GM12878 (cell line): ENCODE data around the gene SALL1. TPM values are rescaled to one million over a fixed set of nuclear protein-coding genes. Genes with fewer than 3 reads are reported as not detected.

Experiments used
- ATAC-seq: fragments of 200-7000 bp; cut with Tn5 transposase; 3 replicates; pipeline ENCODE4 v1.9.1; 2020; ENCODE audit warnings: mild to moderate bottlenecking, moderate library complexity
- BruUV-seq: library from RNA; stranded (reverse); fragments of 400-500 nt; replicated peaks from 2 replicates; lab custom pipeline; 2021; lab: Mats Ljungman, UMichigan
- CTCF ChIA-PET: fragments of 300-600 bp; sonication (Branson Sonifier 250); formaldehyde crosslinking; extraction: SDS; loops from one replicate; lab custom pipeline; 2021; ENCODE audit warnings: inconsistent platforms; lab: Yijun Ruan, JAX
- POLR2A ChIA-PET: fragments of 350-600 bp; formaldehyde crosslinking; extraction: SDS; loops from one replicate; lab custom pipeline; 2021; ENCODE audit warnings: inconsistent platforms; lab: Charles Lee
- RAD21 ChIA-PET: fragments of 300-600 bp; sonication (Branson Sonifier 250); formaldehyde crosslinking; loops from one replicate; lab custom pipeline; 2023; ENCODE audit warnings: antibody characterized with exemption; ENCODE audit not compliant: unreplicated experiment; lab: Charles Lee
- SMC1A ChIA-PET: fragments of 300-600 bp; sonication (Branson Sonifier 250); formaldehyde crosslinking; loops from one replicate; lab custom pipeline; 2023; ENCODE audit not compliant: unreplicated experiment, uncharacterized antibody; lab: Charles Lee
- DNase-seq: peaks from one replicate; pipeline ENCODE4 v3.0.0-alpha.2; 2011; ENCODE audit warnings: low read depth, low spot score
- FAIRE-seq: peaks from 3 replicates; lab custom pipeline; 2011; peaks lifted over from hg19 to GRCh38; lab: Jason Lieb, UNC
- H2AFZ ChIP-seq: 2 replicates; pipeline ENCODE4 v1.6.0; 2011; ENCODE audit warnings: low read depth, low read length, control low read depth; ENCODE audit not compliant: control insufficient read depth
- H3K27ac ChIP-seq: 2 replicates; pipeline ENCODE4 v1.5.1; 2011; ENCODE audit warnings: control low read depth; ENCODE audit not compliant: control insufficient read depth, insufficient read depth
- H3K27me3 ChIP-seq, 2 experiments: replicated peaks in 1 of 2; 2 replicates each; pipeline versions ENCODE4 v1.6.0 to v1.6.1; 2011; ENCODE audit warnings: low read length in 1 of 2; ENCODE audit not compliant: control insufficient read depth in 2 of 2, insufficient read depth in 2 of 2
- H3K36me3 ChIP-seq, 2 experiments: 2 replicates each; pipeline ENCODE4 v1.5.1; 2011; ENCODE audit warnings: low read length in 1 of 2; ENCODE audit not compliant: control insufficient read depth in 2 of 2, insufficient read depth in 2 of 2
- H3K4me1 ChIP-seq: 2 replicates; pipeline ENCODE4 v1.6.1; 2011; ENCODE audit warnings: mild to moderate bottlenecking, low read length, moderate library complexity, mixed read lengths; ENCODE audit not compliant: control insufficient read depth, insufficient read depth
- H3K4me2 ChIP-seq: 2 replicates; pipeline ENCODE4 v1.6.0; 2011; ENCODE audit warnings: control low read depth; ENCODE audit not compliant: control insufficient read depth, insufficient read depth
- H3K4me3 ChIP-seq: fragments of 200-600 bp; sonication (generic); 2 replicates; pipeline ENCODE4 v1.5.1; 2016
- H3K79me2 ChIP-seq: 2 replicates; pipeline ENCODE4 v1.6.0; 2011; ENCODE audit warnings: low read length; ENCODE audit not compliant: control insufficient read depth, insufficient read depth
- H3K9ac ChIP-seq: 2 replicates; pipeline ENCODE4 v1.8.0; 2011; ENCODE audit warnings: low read length, control low read depth, mixed read lengths; ENCODE audit not compliant: control insufficient read depth, insufficient read depth
- H3K9me3 ChIP-seq: replicated peaks from 3 replicates; pipeline ENCODE4 v1.5.1; 2011; ENCODE audit warnings: mild to moderate bottlenecking, low read length; ENCODE audit not compliant: control insufficient read depth, insufficient read depth
- H4K20me1 ChIP-seq: 2 replicates; pipeline ENCODE4 v1.6.0; 2011; ENCODE audit not compliant: control insufficient read depth, insufficient read depth
- HDAC6 ChIP-seq: fragments of 200-600 bp; sonication (generic); IDR thresholded peaks from one replicate; pipeline ENCODE4 v1.8.0; 2017; ENCODE audit warnings: antibody characterized with exemption; ENCODE audit not compliant: unreplicated experiment
- WGBS: methylation state at CpG from one replicate; pipeline ENCODE4 v1.1.6; 2016; ENCODE audit warnings: low lambda C conversion rate; ENCODE audit not compliant: insufficient replicate concordance, insufficient coverage; ENCODE audit errors: missing lambda C conversion rate; 5-methylcytosine and 5-hydroxymethylcytosine counted together
- in situ Hi-C: fragments of 300-500 bp; cut with MboI; formaldehyde crosslinking; loops from 9 replicates; pipeline ENCODE4 v1.14.3; 2018; ENCODE audit warnings: mixed read lengths
- intact Hi-C: fragments of 100-400 bp; cut with micrococcal nuclease; formaldehyde crosslinking; loops from one replicate; pipeline ENCODE4 v1.14.2; 2022; ENCODE audit not compliant: unreplicated experiment
- polyA plus RNA-seq, 11 experiments: library from polyadenylated mRNA; depleted of rRNA in 4 of 11; unstranded in 6 of 11; stranded (reverse) in 5 of 11; fragments of >200 nt; fragmentation: Nextera tagmentation in 4 of 11; fragmentation: Illumina TruSeq in 1 of 11; extraction: Ambion mirVana in 4 of 11; extraction: Trizol in 1 of 11; gene quantifications; 1 replicate in 1 of 11; 2 replicates in 10 of 11; pipeline versions ENCODE4 v1.2.1 to v1.2.3, GENCODE V29; 2011 to 2016; ENCODE audit warnings: inconsistent platforms in 2 of 11, missing spikeins in 2 of 11, low read depth in 1 of 11
- total RNA-seq, 4 experiments: library from RNA; depleted of rRNA in 3 of 4; stranded (reverse); fragments of >200 nt in 3 of 4; fragmentation: Illumina TruSeq in 1 of 4; extraction: Trizol in 1 of 4; gene quantifications; 2 replicates each; pipeline versions ENCODE4 v1.2.1 to v1.2.3, GENCODE V29; 2013 to 2021
- TF ChIP-seq, protein P1 (sequence below): fragments of 150-350 bp; IDR thresholded peaks from 2 replicates; pipeline ENCODE4 v1.6.1; 2016; ENCODE audit warnings: low read depth, low read length

Gene SALL1
- total and polyA plus RNA-seq, 10 of the 15 experiments (the other 5 are each of a cell fraction or from before 2014, with no cell fraction given), result 0.01 to 0.08 (median 0.03) TPM; not detected in 6

DNA sequence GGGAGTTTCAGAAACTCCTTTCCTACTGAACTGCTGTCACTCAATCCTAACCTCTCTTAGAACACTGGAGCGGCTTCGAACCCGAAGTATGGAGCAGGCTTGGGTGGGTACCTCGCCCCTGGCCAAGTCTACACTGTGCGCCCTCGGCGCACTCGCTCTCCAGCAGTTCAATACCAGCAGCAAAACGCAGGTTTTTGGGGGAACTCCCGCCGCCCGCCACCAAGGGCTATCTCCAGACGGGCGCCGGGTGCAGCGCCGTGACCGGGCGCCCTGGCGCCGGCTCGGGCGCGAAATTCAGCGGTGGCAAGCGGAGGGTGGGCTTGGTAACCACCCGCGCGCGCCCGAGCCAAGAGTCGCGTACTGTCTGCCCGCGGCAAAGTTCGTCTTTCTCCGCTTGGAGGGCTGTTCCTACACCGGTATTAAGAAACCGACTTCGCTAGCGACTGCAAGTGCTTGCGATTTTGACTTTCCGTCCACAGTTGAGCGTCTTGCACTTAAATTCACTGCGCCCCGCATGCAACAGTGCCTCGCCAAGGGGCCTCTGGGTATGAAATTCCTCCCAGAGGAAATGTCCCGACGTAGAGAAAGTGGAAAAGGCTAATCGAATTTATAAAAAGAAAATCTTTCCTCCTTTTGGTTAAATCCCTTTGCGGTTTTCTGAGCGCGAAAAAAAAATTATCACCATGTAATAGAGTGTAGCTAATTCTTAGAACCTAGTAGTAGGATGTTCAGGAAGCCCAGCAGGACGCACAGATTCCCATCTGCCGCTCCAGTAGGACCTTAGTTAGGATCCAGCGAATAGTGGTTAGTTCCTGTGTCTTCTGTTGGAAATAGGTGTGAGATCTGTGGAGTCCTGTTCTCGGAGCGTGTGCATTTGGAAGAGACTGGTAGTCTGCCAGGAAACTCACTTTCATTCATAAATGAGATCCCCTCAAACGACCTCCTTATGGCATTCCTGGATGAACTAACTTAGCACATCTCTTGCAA, 5.0 kb upstream of the SALL1 start:
- Histone ChIP-seq H3K4me3 (no peak overlapping the region), H3K9ac (no peak overlapping the region), H4K20me1 (no peaks in the 10 kb centered on the region), H3K4me1 (no peaks in the 10 kb centered on the region), H3K27me3 (peaks cover 3 to 6% of the 10 kb centered on the region in 2 experiments; a peak in 2 of 4 replicates), H2AFZ (no peak overlapping the region), H3K4me2 (no peak overlapping the region), H3K27ac (no peak overlapping the region), H3K79me2 (no peaks in the 10 kb centered on the region), H3K36me3 (no peaks in the 10 kb centered on the region), H3K9me3 (peaks cover 2% of the 10 kb centered on the region; the same call in 1 of the 3 replicates)
- ChIA-PET CTCF (no interaction called here), RAD21 (no interaction called here), SMC1A (no interaction called here), POLR2A (no interaction called here)
- no TSS peak for BruUV-seq
- FAIRE-seq, result no peak
- no peak for DNase-seq
- 31% methylated on average over 52 of the region's 59 CpGs for WGBS
- in situ Hi-C loops (no loop called here), intact Hi-C loops (no loop called here)
- TF ChIP-seq, protein P1, sequence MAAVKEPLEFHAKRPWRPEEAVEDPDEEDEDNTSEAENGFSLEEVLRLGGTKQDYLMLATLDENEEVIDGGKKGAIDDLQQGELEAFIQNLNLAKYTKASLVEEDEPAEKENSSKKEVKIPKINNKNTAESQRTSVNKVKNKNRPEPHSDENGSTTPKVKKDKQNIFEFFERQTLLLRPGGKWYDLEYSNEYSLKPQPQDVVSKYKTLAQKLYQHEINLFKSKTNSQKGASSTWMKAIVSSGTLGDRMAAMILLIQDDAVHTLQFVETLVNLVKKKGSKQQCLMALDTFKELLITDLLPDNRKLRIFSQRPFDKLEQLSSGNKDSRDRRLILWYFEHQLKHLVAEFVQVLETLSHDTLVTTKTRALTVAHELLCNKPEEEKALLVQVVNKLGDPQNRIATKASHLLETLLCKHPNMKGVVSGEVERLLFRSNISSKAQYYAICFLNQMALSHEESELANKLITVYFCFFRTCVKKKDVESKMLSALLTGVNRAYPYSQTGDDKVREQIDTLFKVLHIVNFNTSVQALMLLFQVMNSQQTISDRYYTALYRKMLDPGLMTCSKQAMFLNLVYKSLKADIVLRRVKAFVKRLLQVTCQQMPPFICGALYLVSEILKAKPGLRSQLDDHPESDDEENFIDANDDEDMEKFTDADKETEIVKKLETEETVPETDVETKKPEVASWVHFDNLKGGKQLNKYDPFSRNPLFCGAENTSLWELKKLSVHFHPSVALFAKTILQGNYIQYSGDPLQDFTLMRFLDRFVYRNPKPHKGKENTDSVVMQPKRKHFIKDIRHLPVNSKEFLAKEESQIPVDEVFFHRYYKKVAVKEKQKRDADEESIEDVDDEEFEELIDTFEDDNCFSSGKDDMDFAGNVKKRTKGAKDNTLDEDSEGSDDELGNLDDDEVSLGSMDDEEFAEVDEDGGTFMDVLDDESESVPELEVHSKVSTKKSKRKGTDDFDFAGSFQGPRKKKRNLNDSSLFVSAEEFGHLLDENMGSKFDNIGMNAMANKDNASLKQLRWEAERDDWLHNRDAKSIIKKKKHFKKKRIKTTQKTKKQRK, result no peak
- peak; percentile 82 for TF ChIP-seq HDAC6
- ATAC-seq, result peak; percentile 19; the same call in 2 of the 3 replicates
